HL-60 (cell line): ENCODE measurements around the gene PIP5K1B.
A peak's percentile ranks its signal among the peaks of the same experiment; 100 is the strongest.

Source experiments
- DNase-seq, 2 experiments: peaks; one replicate each; pipeline ENCODE4 v3.0.0-alpha.2; 2010 to 2020; ENCODE audit warnings: low read depth in 1 of 2, low spot score in 1 of 2
- H3K27ac ChIP-seq: fragments of 250-450 bp; sonication (Bioruptor Pico); replicated peaks from 2 replicates; pipeline ENCODE4 v1.5.1; 2020; ENCODE audit warnings: mild to moderate bottlenecking, moderate library complexity
- H3K27me3 ChIP-seq: fragments of 250-450 bp; sonication (Bioruptor Pico); 2 replicates; pipeline ENCODE4 v1.5.1; 2021; ENCODE audit warnings: mild to moderate bottlenecking, moderate library complexity; ENCODE audit not compliant: insufficient read depth, poor library complexity, severe bottlenecking
- H3K4me3 ChIP-seq: replicated peaks from 2 replicates; pipeline ENCODE4 v1.5.1; 2011; ENCODE audit warnings: mild to moderate bottlenecking, control low read depth, low read length; ENCODE audit not compliant: insufficient read depth
- CTCF ChIP-seq: IDR thresholded peaks from one replicate; pipeline ENCODE4 v1.5.1; 2011; ENCODE audit warnings: low read length, control low read depth, inconsistent platforms; ENCODE audit not compliant: insufficient read depth
- GABPA ChIP-seq: IDR thresholded peaks from 2 replicates; pipeline ENCODE4 v1.6.1; 2012; ENCODE audit warnings: low read depth
- POLR2AphosphoS5 ChIP-seq: IDR thresholded peaks from 2 replicates; pipeline ENCODE4 v1.6.1; 2012; ENCODE audit warnings: low read depth
- REST ChIP-seq: IDR thresholded peaks from 2 replicates; pipeline ENCODE4 v1.6.1; 2012; ENCODE audit warnings: low read depth; ENCODE audit not compliant: insufficient replicate concordance
- SPI1 ChIP-seq: IDR thresholded peaks from 2 replicates; pipeline ENCODE4 v1.6.1; 2012; ENCODE audit warnings: low read depth, mild to moderate bottlenecking, borderline replicate concordance

Gene PIP5K1B

DNA sequence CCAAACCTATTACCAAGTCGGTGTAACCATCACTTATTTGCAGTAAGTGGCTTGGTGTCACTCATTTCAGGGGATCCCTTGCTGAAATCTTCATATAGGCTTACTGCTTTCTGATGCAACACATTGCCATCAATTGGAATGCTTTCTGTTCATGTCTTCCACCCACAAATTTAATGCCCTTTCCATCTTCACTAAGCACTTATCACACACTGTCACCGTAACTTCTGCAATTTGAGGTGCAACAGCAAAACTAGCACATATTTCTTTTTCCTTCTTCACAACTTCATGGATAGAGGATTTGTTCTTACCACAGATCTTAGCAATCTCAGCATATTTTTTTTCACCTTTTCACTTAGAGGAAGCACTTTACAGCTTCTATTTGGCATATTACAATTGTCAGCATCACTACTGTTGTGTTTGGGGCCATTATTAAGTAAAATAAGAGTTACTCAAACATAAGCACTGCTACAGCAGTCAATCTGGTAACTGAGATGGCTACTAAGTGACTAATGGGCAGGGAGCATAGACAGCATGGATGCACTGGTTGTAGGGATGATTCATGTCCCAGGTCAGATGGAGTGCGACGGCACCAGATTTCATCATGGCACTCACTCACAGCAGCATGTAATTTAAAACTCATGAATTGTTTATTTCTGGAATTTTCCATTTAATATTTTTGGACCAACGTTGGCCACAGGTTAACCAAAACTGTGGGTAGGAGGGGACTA lies 70.1 kb downstream of the PIP5K1B start:
- no peaks in the 10 kb centered on the region for H3K27me3 ChIP-seq
- H3K27ac ChIP-seq: no peak overlapping the region
- H3K4me3 ChIP-seq: no peak overlapping the region
- no peak for DNase-seq
- TF ChIP-seq GABPA (no peak), REST (no peak), SPI1 (no peak), POLR2AphosphoS5 (no peak), CTCF (no peak)

DNA sequence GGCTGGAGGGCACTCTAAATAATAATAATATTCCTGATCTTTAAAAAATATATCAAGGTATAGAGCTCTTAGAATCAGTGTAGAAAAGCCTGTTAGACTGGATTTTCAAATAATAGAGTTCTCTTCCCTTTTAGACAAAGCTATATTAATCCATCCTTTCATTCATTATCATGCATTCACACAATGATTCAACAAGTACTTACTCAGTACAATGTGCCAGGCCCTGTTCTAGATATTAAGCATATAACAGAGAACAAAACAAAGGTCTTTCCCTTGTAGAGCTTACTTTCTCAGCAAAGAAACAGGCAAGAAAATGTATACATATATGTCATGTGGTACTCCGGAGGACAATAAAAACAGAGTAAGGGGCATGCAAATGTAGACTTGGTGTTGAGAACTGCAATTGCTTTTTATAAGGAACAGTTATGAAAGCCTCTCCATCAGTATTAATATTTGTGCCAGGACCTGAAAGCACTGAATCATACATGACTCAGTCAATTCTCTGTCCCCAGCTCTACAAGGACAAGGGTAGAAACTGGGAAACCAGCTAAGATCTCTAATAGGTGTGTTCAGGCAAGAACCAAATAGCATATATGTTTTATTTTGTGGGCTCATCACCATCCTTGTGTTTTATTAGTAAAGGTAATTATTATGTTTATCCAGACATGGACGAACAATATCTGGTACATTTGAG lies 72.2 kb downstream of the PIP5K1B start:
- no peak overlapping the region for H3K27ac ChIP-seq
- no peak overlapping the region for H3K4me3 ChIP-seq
- no peaks in the 10 kb centered on the region for H3K27me3 ChIP-seq
- no peak for DNase-seq
- TF ChIP-seq SPI1 (no peak), GABPA (no peak), CTCF (no peak), POLR2AphosphoS5 (no peak), REST (no peak)

GRCh38 chr9:68778635-68779034 lies 73.6 kb downstream of the PIP5K1B start:
- H3K27me3 ChIP-seq: no peaks in the 10 kb centered on the region
- TF ChIP-seq POLR2AphosphoS5 (no peak), REST (no peak), GABPA (no peak), CTCF (no peak), SPI1 (no peak)
- no peak for DNase-seq
- H3K4me3 ChIP-seq: no peak overlapping the region
- H3K27ac ChIP-seq: peak overlapping the region; percentile 87
